ENCODE measurements around the gene TRAF3IP3. TPM values are rescaled to one million over a fixed set of nuclear protein-coding genes. Genes with fewer than 3 reads are reported as not detected.

Gene TRAF3IP3
- total and polyA plus RNA-seq, 2 donors (not counting 3 experiments of a cell fraction or from before 2014, with no cell fraction given) = not detected

- FAIRE-seq (no peak), DNase-seq (ENCODE audit: low read depth, low spot score) (no peak)
- Histone ChIP-seq H3K4me2 (ENCODE audit: insufficient read depth, low read length) (no peak overlapping the region), H3K79me2 (ENCODE audit: control insufficient read depth, insufficient read depth, low read length) (no peaks in the 10 kb centered on the region), H4K20me1 (replicated peaks; ENCODE audit: control insufficient read depth, extremely low read depth, insufficient read depth, low read length) (no peaks in the 10 kb centered on the region), H3K9me1 (replicated peaks; ENCODE audit: control insufficient read depth, extremely low read depth, insufficient read depth, low read length) (no peaks in the 10 kb centered on the region), H3K27ac (ENCODE audit: insufficient read depth, low read depth, low read length) (no peak overlapping the region), H3K9ac (replicated peaks; ENCODE audit: extremely low read depth, insufficient read depth, low read length) (no peak overlapping the region), H3K4me3 (replicated peaks in 1 of 3; ENCODE audit: insufficient read depth in 1 of 3, low read depth in 1 of 3, low read length in 3 of 3) (no peak overlapping the region), H3K36me3 (ENCODE audit: control insufficient read depth in 2 of 2, extremely low read depth in 1 of 2, insufficient read depth in 2 of 2, low read length in 2 of 2) (peaks cover 16 to 41% of the 10 kb centered on the region in 2 experiments), H3K9me3 (replicated peaks; ENCODE audit: control insufficient read depth, insufficient read depth, low read length) (no peaks in the 10 kb centered on the region), H3K27me3 (ENCODE audit: control insufficient read depth in 2 of 2, insufficient read depth in 2 of 2, low read length in 2 of 2) (no peaks in the 10 kb centered on the region), H3K4me1 (ENCODE audit: control insufficient read depth, extremely low read depth, insufficient read depth, low read length) (no peaks in the 10 kb centered on the region), H2AFZ (ENCODE audit: low read depth, low read length) (no peak overlapping the region)
- dilution Hi-C loops (cut with MboI; ENCODE audit: extremely low pct_ligation_motif_present, low sequenced_read_pairs) = no loop called here
- intact Hi-C loops (cut with micrococcal nuclease) = no loop called here
- POLR2A ChIA-PET = no interaction called here
- TF ChIP-seq CTCF (IDR thresholded peaks at IDR 0.05; ENCODE audit: extremely low read depth in 1 of 2, insufficient read depth in 1 of 2, low read depth in 1 of 2, low read length in 2 of 2) (no peak), EZH2 (IDR thresholded peaks at IDR 0.05; ENCODE audit: borderline replicate concordance, low read depth, low read length, severe bottlenecking) (no peak), FOS (IDR thresholded peaks at IDR 0.05; ENCODE audit: borderline replicate concordance, insufficient read depth, low read length) (no peak), POLR2A (IDR thresholded peaks at IDR 0.05; ENCODE audit: low read depth, low read length) (no peak), MYC (IDR thresholded peaks at IDR 0.05; ENCODE audit: low read depth, low read length) (no peak), JUN (IDR thresholded peaks at IDR 0.05; ENCODE audit: borderline replicate concordance, insufficient read depth, insufficient read length, low read depth) (no peak), GATA2 (IDR thresholded peaks at IDR 0.05; ENCODE audit: insufficient read depth, insufficient read length, low read depth, low read length) (no peak), MAX (IDR thresholded peaks at IDR 0.05; ENCODE audit: insufficient read depth, insufficient read length) (no peak), POLR2AphosphoS5 (IDR thresholded peaks at IDR 0.05; ENCODE audit: insufficient read depth, low read depth, low read length) (no peak)
- no TSS peak for BruUV-seq (replicated peaks)
- CTCF ChIA-PET = interaction anchor here (1.3 to 3.1 kb wide), 2 partner anchors 11 to 33 kb away, joined by 4 to 9 read pairs; no protein-coding TSS in a partner anchor
These were observed 34.7 kb downstream of the TRAF3IP3 start for GRCh38 chr1:209790286-209791193.
